ENCODE measurements around the gene RGMA.
"Not testable (repeated sequence)": the region's sequence is repeated elsewhere in the genome, so short reads cannot be mapped to it uniquely, and the experiment has no call there.

Gene RGMA

DNA sequence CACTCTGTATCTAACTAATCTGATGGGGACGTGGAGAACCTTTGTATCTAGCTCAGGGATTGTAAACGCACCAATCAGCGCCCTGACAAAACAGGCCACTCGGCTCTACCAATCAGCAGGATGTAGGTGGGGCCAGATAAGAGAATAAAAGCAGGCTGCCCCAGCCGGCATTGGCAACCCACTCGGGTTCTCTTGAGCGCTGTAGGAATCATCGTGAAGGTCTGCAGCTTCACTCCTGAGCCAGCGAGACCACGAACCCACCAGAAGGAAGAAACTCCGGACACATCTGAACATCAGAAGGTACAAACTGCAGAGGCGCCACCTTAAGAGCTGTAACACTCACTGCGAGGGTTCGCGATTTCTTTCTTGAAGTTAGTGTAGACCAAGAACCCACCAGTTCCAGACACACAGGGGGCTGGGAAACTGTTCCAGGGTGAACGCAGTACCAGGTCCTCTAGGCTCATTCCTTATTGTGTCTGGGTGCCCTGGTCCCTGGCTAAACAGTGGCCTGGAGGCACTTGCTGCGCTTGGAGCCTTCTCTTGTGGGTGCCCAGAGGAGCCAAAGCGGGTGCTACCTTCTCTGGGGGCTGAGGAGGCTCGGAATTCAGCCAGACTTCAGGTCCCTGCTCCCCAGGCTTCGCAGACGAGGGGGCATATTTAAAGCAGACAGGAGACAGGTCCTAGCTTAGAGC, 56.4 kb downstream of the RGMA start:
- not testable (repeated sequence) for DNase-seq

DNA sequence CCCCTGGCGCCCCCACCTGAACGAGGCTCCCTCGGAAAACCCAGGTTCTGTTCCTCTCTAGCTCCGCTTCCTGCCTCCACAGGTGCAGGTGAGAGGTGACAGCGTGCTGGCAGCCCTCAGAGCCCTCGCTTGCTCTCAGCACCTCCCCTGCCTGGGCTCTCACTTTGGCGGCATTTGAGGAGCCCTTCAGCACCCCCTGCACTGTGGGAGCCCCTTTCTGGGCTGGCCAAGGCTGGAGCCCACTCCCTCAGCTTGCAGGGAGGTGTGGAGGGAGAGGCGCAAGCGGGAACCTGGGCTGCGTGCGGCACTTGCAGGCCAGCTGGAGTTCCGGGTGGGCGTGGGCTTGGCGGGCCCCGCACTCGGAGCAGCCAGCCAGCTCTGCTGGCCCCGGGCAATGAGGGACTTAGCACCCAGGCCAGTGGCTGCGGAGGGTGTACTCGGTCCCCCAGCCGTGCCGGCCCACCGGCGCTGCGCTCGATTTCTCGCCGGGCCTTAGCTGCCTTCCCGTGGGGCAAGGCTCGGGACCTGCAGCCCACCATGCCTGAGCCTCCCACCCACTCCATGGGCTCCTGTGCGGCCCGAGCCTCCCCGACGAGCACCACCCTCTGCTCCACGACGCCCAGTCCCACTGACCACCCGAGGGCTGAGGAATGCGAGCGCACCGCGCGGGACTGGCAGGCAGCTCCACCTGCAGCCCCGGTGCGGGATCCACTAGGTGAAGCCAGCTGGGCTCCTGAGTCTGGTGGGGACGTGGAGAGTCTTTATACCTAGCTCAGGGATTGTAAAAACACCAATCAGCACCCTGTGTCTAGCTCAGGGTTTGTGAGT, 57.2 kb downstream of the RGMA start:
- not testable (repeated sequence) for DNase-seq

DNA sequence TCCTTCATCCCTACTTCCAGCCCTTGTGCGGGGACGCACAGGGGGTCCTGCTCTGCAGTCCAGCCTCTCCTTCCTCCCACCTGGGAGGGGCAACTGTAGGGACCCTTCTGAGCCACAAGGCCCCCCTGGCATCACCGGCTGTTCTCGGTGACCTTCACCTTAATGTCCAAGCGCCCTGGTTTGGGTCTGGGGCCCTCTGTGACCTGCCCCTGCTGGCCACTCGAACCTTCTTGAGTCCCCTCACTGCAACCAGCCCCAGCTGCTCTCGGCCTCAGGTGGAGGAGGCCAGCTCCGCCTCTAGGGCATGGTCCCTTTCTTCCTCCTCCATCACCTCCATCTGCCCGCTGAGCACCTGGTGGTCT, 57.9 kb downstream of the RGMA start:
- no peak for DNase-seq

DNA sequence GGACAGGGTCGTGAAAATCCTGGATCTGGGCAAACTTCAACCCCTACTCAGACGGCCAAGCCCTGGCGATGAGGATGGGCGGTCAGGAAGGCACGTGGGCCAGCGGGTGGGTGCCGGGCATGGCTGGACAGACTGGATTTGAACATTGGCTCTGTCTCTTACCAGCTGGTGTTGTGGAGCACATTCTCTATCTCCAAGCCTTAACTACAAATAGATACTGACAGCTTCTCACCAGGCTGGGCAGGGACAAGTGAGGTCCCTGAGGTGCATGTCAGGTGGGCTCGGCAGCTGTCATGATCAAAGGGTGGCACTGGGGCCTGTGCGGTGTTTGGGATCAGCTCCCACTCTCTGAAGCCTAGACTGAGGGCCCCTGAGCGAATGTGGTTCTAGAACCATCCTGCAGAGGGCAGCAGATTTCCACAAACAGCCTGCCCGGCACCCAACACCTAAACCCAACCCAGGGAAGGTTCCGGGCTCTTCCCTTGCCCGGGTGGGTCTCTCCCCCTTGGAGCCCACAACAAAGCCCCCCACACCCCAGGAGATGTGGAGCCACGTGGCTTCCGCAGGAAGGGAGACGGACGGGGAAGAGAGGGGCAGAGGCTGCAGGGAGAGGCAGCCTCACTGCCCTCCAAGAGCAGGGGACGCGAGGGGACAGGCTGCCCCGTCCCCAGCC, 58.4 kb downstream of the RGMA start:
- DNase-seq, result peak; percentile 79

DNA sequence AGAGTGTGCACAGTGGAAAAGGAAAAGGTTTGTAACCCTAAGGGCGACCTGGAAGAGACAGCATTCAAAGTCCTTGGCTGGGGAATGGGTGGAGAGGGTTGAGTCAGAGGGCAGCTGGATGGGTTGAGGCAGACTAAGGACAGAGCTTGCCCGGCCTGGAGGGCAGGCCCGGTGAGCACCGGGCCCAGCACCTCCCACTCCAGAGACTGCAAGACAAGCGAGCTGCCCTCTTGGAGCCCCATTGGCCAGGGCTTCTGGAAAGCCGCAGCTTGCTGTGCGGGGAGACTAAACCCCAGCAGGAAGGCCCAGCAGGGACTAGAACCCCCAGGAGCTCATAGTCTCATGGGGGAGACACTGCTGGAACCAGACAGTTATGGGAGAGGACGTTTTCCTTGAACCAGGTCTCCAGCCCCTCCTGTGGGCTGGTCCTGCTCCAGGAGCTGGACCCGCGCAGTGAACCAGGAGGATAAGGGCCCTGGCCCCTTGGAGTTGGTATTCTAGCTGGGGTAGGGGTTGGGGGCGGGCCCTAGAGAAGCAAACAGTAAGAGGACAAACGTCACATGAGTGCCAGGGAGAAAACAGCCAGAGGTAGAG, 59.1 kb downstream of the RGMA start:
- no peak for DNase-seq

DNA sequence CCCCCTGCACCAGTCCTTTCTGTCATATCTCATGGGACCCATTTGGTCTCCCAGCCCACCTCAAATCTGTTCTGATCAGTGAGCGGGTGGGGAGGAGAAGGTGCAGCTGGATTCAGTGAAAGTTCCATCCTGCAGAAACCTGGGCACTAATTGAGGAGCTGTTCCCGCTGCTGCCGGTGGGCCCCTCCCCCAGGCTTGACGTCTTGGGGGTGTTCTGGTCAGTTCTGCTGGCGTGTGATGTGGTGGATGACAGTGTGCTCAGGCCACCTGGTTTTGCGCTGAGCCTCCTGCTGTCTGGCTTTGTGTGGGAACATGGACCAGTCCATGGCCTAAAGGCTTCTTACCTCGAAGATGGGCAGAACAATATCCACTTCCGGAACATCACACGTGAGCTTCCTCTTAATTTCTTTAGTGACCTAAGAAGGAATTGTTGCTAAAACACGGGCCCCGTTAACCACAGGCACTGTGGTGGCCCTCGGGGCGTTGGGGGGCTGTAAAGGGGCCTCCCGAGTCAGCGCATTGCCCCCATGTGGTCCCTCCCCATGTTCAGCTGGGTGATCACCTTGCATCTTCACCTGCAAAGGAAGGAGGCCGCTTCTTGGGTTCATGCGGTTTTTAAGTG, 59.7 kb downstream of the RGMA start:
- DNase-seq, result peak; percentile 40

DNA sequence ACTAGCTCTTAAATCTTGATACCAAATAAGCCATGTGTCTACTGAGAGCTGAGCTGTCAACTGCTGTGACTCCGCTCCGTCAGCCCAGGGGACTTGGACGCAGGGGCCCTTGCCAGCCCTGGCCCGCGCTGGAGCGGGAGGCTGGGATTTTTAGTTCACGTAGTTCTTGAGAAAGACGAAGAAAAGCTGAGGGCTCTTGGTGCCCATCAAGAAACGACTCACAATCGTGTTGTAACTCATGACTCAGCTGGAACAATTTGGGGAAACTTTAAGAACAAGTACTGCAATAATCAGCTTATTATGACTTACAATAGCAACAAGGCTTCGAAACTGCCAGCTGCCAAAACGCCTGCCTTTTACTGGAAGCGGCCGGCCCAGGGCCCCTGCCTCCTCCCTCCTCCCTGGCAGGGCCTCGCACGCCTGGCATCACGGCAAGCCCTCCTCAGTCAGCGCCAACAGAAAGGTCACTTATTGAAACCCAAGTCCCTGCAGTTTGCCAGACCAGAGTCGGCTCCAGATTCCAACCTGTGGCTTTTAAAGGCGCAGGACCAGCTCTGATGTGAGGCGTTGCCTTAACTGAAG, 60.3 kb downstream of the RGMA start:
- DNase-seq, result peak; percentile 80

DNA sequence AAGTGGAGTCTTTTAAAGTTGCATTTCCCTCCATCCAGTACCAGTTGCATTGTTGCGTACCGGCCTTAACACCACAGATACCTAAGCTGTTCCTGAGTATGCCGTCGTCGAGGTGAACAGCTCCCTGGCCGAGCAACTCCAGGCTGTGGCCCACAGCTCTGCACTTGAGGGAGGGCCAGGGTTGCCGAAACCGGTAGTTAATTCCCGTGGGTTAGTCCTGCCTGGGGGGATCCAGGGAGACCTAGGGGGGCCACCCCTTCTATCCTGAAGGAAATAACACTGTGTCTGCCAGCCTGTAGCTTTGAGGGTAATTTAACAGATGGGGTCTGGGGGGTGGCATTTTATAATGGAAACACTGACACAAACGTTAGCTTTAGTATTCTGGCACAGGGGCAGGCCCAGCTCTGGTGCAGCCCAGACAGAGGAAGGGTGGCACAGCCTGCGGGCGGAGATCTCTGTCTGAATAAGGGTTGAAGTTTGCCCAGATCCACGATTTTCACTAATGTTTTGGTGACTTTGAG, 60.8 kb downstream of the RGMA start:
- no peak for DNase-seq

DNA sequence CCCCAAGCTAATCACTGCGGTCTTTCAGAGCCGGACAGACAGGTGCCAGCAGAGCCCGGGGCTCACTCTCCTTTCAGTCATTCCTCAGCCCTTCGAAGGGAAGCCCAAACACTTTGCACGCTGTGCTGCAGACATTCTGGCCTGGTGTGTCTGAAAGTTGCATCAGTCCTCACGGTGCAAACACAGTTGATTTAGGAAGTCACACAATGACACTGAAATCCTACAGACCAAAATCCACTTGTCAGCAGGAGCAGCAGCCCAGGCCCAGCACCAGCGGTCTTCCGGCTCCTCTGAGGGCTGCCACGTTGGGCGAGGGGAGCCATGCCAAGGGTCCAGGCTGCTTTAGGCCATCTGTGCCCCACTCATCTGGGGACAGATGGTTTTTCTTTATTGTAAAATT, 61.6 kb downstream of the RGMA start:
- no peak for DNase-seq

DNA sequence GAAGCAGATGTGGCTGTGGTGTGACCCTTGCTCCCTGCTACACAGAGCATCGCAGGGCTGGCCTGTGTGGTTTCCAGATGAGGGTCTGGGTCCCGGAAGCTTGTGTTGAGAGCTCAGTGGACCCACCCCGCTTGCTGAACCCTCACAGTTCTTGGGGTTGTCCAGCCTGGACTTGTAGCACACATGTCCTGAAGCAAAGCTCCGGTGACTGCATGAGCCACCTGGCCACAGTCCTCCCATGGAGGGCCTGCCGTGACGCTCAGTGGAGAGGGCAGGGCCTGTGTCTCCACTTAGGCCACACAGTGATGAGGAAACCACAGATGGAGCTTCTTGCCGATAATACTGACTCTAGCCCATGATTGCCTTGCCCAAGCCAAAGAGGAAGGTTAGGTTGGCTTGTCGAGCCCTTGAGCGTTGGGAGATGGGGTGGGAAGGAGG, 62.6 kb downstream of the RGMA start:
- no peak for DNase-seq

DNA sequence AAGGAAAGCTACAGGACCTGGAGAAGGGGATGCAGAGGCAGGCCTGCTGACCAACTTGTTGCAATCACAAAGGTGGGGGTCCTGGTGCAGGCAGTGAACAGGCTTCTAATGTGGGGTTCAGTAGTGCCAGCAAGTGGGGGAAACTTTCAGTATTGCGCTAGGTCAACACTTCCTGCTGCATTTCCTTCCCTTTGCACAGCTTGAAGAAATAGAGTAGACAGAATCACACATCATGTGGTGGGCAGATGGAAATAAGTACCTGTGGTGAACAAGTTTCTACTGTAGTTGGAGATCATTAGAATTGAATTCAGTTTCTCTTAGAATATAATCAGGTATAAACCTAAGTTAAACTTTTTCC, 63.4 kb downstream of the RGMA start:
- no peak for DNase-seq

DNA sequence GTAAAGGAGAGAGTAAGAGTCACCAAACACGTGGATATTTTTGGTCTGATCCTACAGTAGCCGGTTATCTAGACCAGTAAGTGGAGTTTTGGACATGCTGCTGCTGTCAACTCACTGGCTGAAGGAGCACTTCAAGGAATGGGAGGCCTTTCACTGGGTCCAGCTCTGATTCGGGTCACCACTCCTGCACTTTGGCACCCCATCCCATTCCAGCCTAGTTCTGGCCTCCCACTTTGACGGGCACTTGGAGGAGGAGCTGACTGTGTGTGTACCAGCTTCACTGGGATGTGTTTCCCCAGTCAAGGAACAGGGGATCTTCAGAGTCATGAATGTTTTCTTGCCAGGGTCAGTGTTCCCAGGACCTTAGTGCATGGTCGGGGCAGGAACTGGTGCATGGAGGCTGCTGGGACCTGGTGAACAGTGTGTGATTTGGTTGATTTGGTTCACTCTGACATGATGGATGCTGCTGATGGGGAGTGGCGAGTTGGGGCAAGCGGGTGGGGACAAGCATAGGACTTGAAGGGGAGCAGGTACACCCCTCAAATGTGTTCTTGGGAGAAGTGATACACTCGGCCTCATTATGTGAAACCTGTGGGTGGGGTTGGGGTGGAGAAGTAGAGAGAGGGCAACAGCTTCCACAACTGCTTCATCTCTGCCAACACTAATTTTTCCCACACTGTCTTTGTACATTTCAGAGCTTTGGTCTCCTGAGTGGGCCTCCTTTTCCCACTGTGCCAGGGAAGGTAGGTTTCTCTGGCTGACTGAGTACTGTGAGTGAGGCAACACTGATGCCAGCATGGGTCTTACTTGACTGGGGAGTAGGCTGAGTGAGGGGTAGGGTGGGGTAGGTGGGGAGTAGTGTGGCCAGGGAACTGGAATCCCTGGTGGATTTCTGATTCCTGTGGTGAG, 64.0 kb downstream of the RGMA start:
- no peak for DNase-seq

DNA sequence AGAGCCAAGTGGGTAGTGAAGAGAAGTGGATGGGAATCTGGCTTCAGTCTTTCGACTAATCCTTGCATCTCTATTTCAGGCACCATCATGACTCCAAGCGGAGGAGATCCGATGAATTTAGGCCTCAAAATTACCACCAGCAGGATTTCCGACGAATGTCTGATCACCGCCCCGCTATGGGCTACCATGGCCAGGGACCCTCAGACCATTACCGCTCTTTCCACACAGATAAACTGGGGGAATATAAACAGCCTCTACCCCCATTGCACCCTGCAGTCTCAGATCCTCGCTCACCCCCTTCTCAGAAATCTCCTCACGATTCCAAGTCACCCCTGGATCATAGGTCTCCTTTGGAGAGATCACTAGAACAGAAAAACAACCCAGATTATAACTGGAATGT, 64.7 kb downstream of the RGMA start:
- DNase-seq, result no peak

DNA sequence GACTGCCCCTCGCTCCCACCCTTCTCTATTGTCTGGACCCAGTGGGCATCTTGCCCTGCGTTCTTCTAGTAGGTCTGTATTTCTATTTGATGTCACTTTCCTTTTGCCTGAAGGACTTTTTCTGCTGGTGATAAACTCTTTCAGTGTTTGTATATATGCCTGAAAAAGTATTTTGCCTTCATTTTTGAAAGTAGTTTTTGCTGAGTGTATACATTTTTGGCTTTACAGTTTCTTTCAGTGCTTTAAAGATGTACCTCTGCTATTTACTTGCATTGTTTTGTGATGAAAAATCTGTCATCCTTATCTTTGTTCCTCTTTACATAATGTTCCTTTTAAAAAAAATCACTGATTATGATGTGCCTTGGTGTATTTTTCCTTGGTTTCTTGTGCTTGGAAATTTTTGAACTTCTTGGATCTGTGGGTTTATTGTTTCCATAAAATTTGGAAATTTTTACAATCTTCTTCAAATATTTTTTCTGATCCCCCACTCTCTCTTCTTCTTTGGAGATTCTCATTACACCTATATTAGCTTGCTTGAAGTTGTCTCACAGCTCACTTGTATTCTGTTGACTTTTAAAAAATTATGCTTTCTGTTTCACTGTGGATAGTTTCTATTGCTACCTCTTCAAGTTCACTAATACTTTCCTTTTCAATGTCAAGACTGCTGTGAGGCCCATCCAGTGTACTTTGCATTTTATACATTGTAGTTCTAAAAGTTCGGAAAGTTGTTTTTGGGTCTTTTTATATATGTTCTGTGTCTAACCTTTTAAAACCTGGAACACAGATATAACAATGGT, 67.8 kb downstream of the RGMA start:
- DNase-seq, result no peak

DNA sequence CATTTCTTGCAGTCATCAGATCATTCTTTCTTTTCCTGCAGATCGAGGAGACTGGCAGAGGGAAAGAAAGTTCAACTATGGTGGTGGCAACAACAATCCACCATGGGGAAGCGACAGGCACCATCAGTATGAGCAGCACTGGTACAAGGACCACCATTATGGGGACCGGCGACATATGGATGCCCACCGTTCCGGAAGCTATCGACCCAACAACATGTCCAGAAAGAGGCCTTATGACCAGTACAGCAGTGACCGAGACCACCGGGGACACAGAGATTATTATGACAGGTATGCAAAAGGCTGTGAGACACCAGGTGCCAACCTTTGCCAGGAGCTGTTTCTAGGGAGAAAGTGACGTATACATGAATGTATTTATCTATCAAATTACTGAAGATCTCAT, 69.0 kb downstream of the RGMA start:
- no peak for DNase-seq

DNA sequence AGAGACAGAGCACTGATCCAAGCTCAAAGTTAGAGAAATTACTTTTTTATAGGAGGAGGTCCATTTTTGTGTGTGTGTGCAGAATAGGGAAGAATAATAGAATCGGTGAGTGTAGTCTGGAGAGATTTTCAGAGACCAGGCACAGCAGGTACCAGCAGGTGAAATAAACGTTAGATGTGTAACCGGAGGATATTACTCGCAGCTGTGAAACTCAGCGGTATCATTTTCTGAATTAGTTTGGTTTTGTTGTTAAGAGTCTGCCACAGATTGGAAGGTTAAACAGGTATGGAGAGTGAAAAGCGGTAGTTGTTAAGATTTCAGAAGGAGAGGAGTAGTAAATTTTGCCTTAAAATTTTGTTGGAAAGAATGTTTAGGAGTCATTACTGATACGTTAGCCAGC, 69.9 kb downstream of the RGMA start:
- no peak for DNase-seq

DNA sequence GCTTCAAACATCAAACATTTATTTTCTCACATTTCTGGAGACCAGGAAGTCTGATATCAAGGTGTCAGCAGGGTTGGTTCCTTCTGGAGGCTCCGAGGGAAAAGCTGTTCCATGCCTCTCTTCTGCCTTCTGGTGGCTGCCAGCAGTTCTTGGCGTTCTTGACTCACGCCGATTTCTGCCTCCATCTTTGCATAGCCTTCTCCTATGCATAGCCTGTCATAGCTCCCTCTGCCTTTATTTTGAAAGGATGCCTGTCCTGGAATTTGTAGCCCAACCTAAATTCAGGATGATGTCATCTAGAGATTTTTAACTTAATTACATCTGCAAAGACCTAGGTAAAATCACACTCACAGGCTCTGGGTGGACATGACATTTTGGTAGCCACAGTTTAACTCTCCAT, 70.4 kb downstream of the RGMA start:
- DNase-seq, result no peak

DNA sequence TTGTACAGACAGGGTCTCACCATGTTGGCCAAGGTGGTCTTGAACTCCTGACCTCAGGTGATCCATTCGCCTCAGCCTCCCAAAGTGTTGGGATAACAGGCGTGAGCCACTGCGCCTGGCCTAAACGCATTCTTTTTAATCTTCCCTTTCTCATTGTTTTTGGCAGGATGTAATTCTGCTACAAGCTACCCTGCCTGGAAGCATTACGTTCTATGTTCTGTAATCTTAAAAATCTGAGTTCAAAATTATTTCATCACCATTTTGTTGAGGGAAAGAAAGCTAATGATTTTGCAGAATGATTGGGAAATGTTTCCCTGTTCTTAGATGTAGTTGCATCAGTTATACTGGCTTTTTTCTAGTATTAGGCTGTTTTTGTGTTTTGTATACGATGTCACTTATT, 71.5 kb downstream of the RGMA start:
- DNase-seq, result no peak

DNA sequence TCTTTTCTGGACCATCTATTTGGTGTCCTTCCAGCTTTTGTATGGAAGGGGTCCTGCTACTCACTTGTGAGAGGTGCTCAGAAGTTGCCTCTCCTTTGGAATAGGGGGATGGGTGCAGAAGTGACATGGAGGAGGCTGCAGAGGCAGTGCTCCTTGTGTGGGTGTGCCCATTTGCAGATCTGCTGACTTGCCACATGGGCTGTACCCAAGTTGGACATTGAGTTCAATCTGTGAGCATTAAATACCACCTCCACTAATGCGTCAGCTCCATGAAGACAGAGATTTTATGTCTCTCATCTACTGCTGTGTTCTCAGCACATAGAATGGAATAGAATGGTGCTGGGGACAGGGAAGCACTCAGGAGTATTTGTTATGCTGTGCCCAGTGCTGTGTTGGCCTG, 76.2 kb downstream of the RGMA start:
- no peak for DNase-seq

DNA sequence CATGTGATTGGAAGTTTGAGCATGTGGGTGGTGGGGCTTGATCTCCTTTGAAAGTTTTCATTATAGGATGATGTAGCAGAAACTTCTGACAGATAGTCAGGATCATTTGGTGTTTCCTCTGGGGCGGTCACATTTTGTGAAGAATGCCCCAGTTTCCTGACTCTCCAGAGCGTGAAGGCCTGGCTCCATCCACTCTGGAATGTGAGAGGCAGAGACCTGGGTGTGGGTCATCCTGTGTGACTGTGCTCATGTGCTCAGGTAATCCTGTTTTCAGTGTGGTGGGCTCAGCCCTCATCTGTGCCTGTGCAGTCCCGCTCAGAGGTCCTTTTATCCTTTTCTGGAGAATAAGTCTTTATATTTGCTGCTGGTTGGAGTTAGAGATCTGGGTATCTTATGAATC, 81.0 kb downstream of the RGMA start:
- DNase-seq, result no peak

DNA sequence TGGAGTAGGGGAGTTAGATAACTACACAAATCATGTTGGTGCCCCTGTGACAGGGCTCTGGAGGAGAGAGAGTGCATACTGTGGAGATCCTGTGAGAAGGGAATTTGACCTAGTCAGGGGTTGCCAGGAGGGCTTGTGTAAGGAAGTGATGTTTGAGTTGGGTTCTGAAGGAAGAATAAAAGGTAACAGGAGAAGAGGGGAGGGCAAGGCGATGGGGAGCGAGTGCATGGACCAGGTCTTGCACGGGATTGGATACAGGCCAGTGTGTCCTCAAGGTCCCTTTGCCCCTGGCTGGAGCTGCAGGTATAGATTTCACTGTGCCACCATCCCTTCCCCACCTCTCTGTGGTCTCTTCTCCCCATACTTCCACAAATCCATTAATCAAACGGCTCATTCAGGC, 83.9 kb downstream of the RGMA start:
- DNase-seq, result no peak
